ENCODE data around the gene LTK.

The LTK gene

DNA sequence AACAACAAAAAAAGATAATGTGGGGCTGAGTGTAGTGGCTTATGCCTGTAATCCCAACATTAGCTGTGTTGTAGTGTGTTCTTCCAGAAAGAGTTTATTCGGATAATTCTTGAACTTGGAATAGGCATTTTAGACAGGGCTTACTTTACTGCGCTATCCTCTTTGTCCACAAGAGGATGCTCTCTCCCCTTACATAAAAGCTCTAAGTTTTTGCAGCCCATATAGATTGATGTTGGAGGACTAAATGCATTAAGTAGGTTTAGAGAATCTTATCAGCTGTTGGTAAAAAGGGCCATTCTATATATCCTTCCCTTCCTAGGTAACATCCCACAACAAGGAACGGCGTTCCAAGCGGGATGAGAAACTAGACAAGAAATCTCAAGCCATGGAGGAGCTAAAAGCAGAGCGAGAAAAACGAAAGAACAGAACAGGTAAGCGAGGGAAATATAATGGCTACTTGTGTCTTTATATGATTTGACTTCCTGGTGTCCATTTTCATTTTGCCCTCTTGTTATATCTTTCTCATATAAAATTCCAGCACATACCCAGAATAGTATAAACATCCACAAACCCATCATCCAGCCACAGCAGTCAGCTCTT lies 47.7 kb downstream of the LTK start:
- no peak for DNase-seq (ENCODE audit: low read depth)
- TF ChIP-seq CTCF (IDR thresholded peaks at IDR 0.05; ENCODE audit: low read depth, low read length, missing control alignments): peak; percentile 98

GRCh38 chr15:41464889-41465580 lies 48.6 kb downstream of the LTK start:
- no peak for TF ChIP-seq CTCF (IDR thresholded peaks at IDR 0.05; ENCODE audit: low read depth, low read length, missing control alignments)
- DNase-seq (ENCODE audit: low read depth): no peak
- no peak overlapping the region for H3K4me3 ChIP-seq (ENCODE audit: low read depth, low read length)

More for the DNA sequence above, 47.7 kb downstream of the LTK start:
- H3K4me3 ChIP-seq (ENCODE audit: low read depth, low read length): no peak overlapping the region

DNA sequence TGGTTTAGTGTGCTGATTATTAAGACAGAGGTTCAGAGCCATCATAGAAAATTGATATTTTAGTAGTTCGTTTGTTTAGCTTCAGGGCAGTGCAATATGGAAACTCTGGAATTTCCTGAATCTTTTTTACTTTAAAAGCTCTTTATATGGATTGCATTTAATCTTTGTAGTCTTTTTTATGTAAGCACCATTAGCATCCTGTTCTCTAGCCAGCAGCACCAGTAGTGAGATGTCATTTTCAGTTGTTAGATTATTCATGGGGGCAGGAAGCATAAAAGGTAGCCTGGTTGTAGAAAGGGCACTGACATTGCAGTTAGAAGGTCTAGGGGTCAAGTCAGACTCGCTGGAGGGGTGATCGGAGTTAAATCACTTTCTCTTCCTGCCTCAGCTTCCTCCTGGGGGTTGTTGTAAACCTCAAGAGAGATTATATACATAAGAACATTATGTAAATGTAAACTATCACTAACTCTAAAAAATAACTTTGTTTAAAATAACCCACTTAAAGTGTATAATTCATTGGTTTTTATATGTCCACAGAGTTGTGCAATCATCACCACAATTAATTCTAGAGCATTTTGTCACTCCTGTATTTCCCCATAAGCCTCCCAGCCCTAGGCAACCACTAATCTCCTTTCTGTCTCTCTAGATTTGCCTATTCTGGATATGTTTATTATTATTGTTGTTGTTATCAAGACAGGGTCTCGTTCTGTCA lies 51.4 kb downstream of the LTK start:
- TF ChIP-seq CTCF (IDR thresholded peaks at IDR 0.05; ENCODE audit: low read depth, low read length, missing control alignments): no peak
- H3K4me3 ChIP-seq (ENCODE audit: low read depth, low read length): no peak overlapping the region
- no peak for DNase-seq (ENCODE audit: low read depth)

Data from GM12864 (cell line).